PFSK-1 (cell line): ENCODE measurements around the gene PPP1R1A.

Source experiments
- POLR2AphosphoS5 ChIP-seq: IDR thresholded peaks from 2 replicates; pipeline ENCODE4 v1.6.1; 2012; ENCODE audit warnings: low read depth, mild to moderate bottlenecking, control low read depth, low read length, moderate library complexity
- TF ChIP-seq, protein P1 (sequence below), 2 experiments: IDR thresholded peaks; 2 replicates each; pipeline versions ENCODE4 v1.6.1 to v1.8.0; 2011 to 2012; ENCODE audit warnings: low read depth in 2 of 2, low read length in 2 of 2, control low read depth in 1 of 2, inconsistent platforms in 1 of 2, mild to moderate bottlenecking in 1 of 2, moderate library complexity in 1 of 2; ENCODE audit not compliant: insufficient read depth in 1 of 2

DNA sequence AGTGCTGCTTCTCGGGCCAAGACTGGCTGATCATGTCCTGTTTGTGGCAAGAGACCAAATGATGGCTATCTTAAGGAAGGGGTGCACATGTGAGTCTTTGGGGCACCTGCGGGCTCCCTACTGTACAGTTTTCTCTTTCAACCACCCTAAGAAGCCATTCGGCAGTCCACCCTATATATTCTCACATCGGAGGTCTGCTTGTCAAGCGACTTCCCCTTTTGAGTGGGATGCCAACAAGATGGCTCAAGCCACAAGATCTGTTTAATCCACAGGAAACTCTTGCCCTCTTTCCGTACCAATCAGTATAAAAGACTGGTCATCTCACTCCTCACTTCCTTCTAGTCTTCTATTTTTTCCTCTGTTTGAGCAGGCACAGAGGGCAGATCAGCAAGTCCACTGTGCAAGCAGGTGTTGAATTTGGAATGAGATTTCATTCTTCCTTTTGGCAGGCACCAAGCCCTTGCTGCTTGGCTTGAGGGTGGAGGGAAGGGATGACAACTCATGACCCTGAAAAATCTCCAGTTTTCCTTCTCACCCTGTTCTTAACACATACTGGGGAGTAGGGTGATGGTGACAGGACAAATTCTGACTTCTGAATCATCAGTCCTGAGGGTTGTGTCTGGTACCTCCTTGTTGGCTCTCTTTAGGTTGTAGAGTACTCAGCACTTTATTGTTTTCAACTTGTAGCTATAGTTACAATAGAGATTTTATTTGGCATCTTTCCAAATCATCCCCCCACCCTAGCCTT lies 28.6 kb upstream of the PPP1R1A start:
- TF ChIP-seq POLR2AphosphoS5 = no peak
- TF ChIP-seq, protein P1, sequence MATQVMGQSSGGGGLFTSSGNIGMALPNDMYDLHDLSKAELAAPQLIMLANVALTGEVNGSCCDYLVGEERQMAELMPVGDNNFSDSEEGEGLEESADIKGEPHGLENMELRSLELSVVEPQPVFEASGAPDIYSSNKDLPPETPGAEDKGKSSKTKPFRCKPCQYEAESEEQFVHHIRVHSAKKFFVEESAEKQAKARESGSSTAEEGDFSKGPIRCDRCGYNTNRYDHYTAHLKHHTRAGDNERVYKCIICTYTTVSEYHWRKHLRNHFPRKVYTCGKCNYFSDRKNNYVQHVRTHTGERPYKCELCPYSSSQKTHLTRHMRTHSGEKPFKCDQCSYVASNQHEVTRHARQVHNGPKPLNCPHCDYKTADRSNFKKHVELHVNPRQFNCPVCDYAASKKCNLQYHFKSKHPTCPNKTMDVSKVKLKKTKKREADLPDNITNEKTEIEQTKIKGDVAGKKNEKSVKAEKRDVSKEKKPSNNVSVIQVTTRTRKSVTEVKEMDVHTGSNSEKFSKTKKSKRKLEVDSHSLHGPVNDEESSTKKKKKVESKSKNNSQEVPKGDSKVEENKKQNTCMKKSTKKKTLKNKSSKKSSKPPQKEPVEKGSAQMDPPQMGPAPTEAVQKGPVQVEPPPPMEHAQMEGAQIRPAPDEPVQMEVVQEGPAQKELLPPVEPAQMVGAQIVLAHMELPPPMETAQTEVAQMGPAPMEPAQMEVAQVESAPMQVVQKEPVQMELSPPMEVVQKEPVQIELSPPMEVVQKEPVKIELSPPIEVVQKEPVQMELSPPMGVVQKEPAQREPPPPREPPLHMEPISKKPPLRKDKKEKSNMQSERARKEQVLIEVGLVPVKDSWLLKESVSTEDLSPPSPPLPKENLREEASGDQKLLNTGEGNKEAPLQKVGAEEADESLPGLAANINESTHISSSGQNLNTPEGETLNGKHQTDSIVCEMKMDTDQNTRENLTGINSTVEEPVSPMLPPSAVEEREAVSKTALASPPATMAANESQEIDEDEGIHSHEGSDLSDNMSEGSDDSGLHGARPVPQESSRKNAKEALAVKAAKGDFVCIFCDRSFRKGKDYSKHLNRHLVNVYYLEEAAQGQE (IDR thresholded peaks at IDR 0.05; ENCODE audit: insufficient read depth in 1 of 2, low read depth in 2 of 2, low read length in 2 of 2) = no peak
